Measurements from ENCODE around the gene FGF21. TPM values are rescaled to one million over a fixed set of nuclear protein-coding genes. Genes with fewer than 3 reads are reported as not detected.

The FGF21 gene
- total RNA-seq, 1 donor from 2014 or later: not detected

- Mint-ChIP-seq H3K4me1 (ENCODE audit: unreplicated experiment) (peaks cover 2% of the 10 kb centered on the region), H3K4me3 (ENCODE audit: unreplicated experiment) (no peak overlapping the region), H3K27ac (ENCODE audit: unreplicated experiment) (no peak overlapping the region), H3K36me3 (ENCODE audit: low read depth, unreplicated experiment) (peaks cover 3% of the 10 kb centered on the region), H3K9me3 (ENCODE audit: unreplicated experiment) (no peaks in the 10 kb centered on the region), H3K27me3 (ENCODE audit: unreplicated experiment) (peaks cover 9% of the 10 kb centered on the region)
- TF ChIP-seq CTCF (IDR thresholded peaks at IDR 0.05; ENCODE audit: unreplicated experiment): no peak
- DNase-seq (ENCODE audit: low spot score): no peak
Measured at GRCh38 chr19:48799358-48800300, 44.3 kb downstream of the FGF21 start.

DNA sequence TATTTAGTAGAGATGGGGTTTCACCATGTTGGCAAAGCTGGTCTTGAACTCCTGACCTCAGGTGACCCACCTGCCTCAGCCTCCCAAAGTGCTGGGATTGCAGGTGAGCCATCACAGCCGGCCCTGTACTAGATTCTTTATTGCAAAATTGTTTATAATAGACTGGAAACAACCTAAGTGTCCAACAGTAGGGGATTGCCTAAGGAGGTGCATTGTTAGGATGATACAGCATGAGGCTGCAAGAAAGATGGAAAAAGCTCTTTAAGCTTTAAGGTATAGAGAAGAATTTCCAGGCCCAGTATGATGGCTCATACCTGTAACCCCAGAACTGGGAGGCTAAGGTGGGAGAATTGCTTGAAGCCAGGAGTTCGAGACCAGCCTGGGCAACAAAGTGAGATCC lies 47.3 kb downstream of the FGF21 start:
- Mint-ChIP-seq H3K9me3 (ENCODE audit: unreplicated experiment) (no peaks in the 10 kb centered on the region), H3K36me3 (ENCODE audit: low read depth, unreplicated experiment) (peaks cover 3% of the 10 kb centered on the region), H3K27ac (ENCODE audit: unreplicated experiment) (no peak overlapping the region), H3K4me1 (ENCODE audit: unreplicated experiment) (peaks cover 5% of the 10 kb centered on the region), H3K4me3 (ENCODE audit: unreplicated experiment) (no peak overlapping the region), H3K27me3 (ENCODE audit: unreplicated experiment) (peaks cover 17% of the 10 kb centered on the region)
- no peak for DNase-seq (ENCODE audit: low spot score)
- no peak for TF ChIP-seq CTCF (IDR thresholded peaks at IDR 0.05; ENCODE audit: unreplicated experiment)

DNA sequence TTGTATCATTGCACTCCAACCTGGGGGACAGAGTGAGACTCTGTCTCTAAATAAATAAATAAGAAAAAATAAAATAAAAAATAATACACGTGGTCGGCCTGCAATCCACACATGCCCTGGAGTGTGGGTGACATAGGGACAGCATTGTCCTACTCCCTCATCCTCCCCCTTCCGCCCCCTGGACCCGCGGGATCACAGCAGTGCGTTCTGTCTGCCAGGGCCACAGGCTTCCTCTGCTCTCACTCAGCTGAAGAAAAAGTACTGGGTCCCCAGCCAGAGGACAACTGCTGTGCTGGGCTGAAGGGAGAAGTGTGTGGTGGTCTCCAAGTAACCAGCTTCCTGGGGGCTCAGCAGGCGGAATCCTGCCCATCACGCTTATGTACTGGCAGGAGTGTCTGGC lies 49.2 kb downstream of the FGF21 start:
- no peak for DNase-seq (ENCODE audit: low spot score)
- H3K4me3 Mint-ChIP-seq (ENCODE audit: unreplicated experiment): peak overlapping the region; percentile 26
- peaks cover 5% of the 10 kb centered on the region for H3K4me1 Mint-ChIP-seq (ENCODE audit: unreplicated experiment)
- H3K36me3 Mint-ChIP-seq (ENCODE audit: low read depth, unreplicated experiment): peaks cover 9% of the 10 kb centered on the region
- peaks cover 15% of the 10 kb centered on the region for H3K27me3 Mint-ChIP-seq (ENCODE audit: unreplicated experiment)
- no peak for TF ChIP-seq CTCF (IDR thresholded peaks at IDR 0.05; ENCODE audit: unreplicated experiment)
- no peak overlapping the region for H3K27ac Mint-ChIP-seq (ENCODE audit: unreplicated experiment)
- H3K9me3 Mint-ChIP-seq (ENCODE audit: unreplicated experiment): no peaks in the 10 kb centered on the region

DNA sequence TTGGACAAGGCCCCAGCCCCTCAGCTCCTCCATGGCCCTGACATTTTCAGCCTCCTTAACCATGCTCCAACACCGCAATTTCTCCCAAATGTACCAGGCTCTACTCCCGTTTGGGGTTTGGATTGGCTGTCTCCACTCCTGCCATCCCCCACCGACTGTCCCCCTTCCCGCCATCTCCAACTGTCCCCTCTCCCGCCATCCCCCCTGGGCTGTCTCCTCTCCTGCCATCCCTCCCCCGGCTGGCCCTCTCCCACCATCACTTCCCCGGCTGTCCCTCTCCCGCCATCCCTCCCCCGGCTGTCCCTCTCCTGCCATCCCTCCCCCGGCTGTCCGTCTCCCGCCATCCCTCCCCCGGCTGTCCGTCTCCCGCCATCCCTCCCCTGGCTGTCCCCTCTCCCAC lies 50.1 kb downstream of the FGF21 start:
- no peak overlapping the region for H3K27ac Mint-ChIP-seq (ENCODE audit: unreplicated experiment)

More for the DNA sequence above, 50.1 kb downstream of the FGF21 start:
- Mint-ChIP-seq H3K4me3 (ENCODE audit: unreplicated experiment) (peak overlapping the region; percentile 26), H3K4me1 (ENCODE audit: unreplicated experiment) (peaks cover 12% of the 10 kb centered on the region), H3K36me3 (ENCODE audit: low read depth, unreplicated experiment) (peaks cover 9% of the 10 kb centered on the region), H3K9me3 (ENCODE audit: unreplicated experiment) (no peaks in the 10 kb centered on the region), H3K27me3 (ENCODE audit: unreplicated experiment) (peaks cover 20% of the 10 kb centered on the region)
- DNase-seq (ENCODE audit: low spot score): no peak
- no peak for TF ChIP-seq CTCF (IDR thresholded peaks at IDR 0.05; ENCODE audit: unreplicated experiment)
